Measurements from ENCODE around the gene PRELID2. TPM values are rescaled to one million over a fixed set of nuclear protein-coding genes. Genes with fewer than 3 reads are reported as not detected.

The PRELID2 gene
- polyA plus RNA-seq, 1 of the 3 experiments (the other 2 are of a cell fraction), result 5.3 TPM

- peaks cover 0 to 7% of the 10 kb centered on the region in 2 experiments for H3K36me3 ChIP-seq (replicated peaks in 1 of 2; ENCODE audit: control insufficient read depth in 1 of 2, insufficient read depth in 2 of 2, low read length in 1 of 2)
- POLR2A ChIA-PET, result no interaction called here
Observed at GRCh38 chr5:145772466-145772865, 62.7 kb downstream of the PRELID2 start.

GRCh38 chr5:145768863-145769262 is 66.3 kb downstream of the PRELID2 start:
- POLR2A ChIA-PET, result no interaction called here
- Histone ChIP-seq H3F3A (replicated peaks; ENCODE audit: insufficient read depth) (peaks cover 5% of the 10 kb centered on the region), H3K27me3 (ENCODE audit: insufficient read depth) (no peaks in the 10 kb centered on the region), H3K4me2 (no peak overlapping the region), H3K9ac (no peak overlapping the region), H3K36me3 (replicated peaks in 1 of 2; ENCODE audit: control insufficient read depth in 1 of 2, insufficient read depth in 2 of 2, low read length in 1 of 2) (peaks cover 0 to 7% of the 10 kb centered on the region in 2 experiments), H3K27ac (ENCODE audit: low read depth in 2 of 2, low read length in 1 of 2) (no peak overlapping the region), H3K4me3 (ENCODE audit: low read depth in 2 of 2, low read length in 1 of 2) (no peak overlapping the region), H3K9me2 (no peaks in the 10 kb centered on the region), H3K79me2 (ENCODE audit: insufficient read depth) (no peaks in the 10 kb centered on the region), H4K20me1 (ENCODE audit: insufficient read depth) (no peaks in the 10 kb centered on the region), H2AFZ (ENCODE audit: low read depth) (no peak overlapping the region), H3K4me1 (ENCODE audit: control insufficient read depth in 1 of 2, insufficient read depth in 2 of 2, low read depth in 1 of 2, low read length in 1 of 2) (no peaks in the 10 kb centered on the region; a peak in 2 of 4 replicates), H3K9me3 (no peaks in the 10 kb centered on the region)
- CTCF ChIA-PET, result no interaction called here
- peak; percentile 71 for TF ChIP-seq GATA2 (CRISPR knock-in tag; IDR thresholded peaks at IDR 0.05)
- no peak for TF ChIP-seq USF1 (IDR thresholded peaks at IDR 0.05; ENCODE audit: borderline replicate concordance, low read depth)
- 66% methylated on average over 3 of the region's 3 CpGs for WGBS (ENCODE audit: low lambda C conversion rate)
- no peak for DNase-seq

More at GRCh38 chr5:145772466-145772865, 62.7 kb downstream of the PRELID2 start:
- H4K20me1 ChIP-seq (ENCODE audit: insufficient read depth), result no peaks in the 10 kb centered on the region
- no peak overlapping the region for H3K4me3 ChIP-seq (ENCODE audit: low read depth in 2 of 2, low read length in 1 of 2)
- no peak overlapping the region for H3K9ac ChIP-seq
- TF ChIP-seq JUND (IDR thresholded peaks at IDR 0.05) (no peak), USF1 (IDR thresholded peaks at IDR 0.05; ENCODE audit: borderline replicate concordance, low read depth) (no peak), EZH2phosphoT487 (IDR thresholded peaks at IDR 0.05; ENCODE audit: borderline replicate concordance, low read depth) (no peak), SMC3 (IDR thresholded peaks at IDR 0.05; ENCODE audit: low read depth, low read length) (no peak), TAF1 (IDR thresholded peaks at IDR 0.05; ENCODE audit: borderline replicate concordance, low read depth, low read length) (no peak)
- no peak overlapping the region for H3K4me2 ChIP-seq
- H3K9me3 ChIP-seq, result no peaks in the 10 kb centered on the region
- peaks cover 25% of the 10 kb centered on the region for H3F3A ChIP-seq (replicated peaks; ENCODE audit: insufficient read depth)
- H3K27me3 ChIP-seq (ENCODE audit: insufficient read depth), result no peaks in the 10 kb centered on the region
- no peak for DNase-seq
- no peak overlapping the region for H2AFZ ChIP-seq (ENCODE audit: low read depth)
- peaks cover 0 to 18% of the 10 kb centered on the region in 2 experiments for H3K4me1 ChIP-seq (ENCODE audit: control insufficient read depth in 1 of 2, insufficient read depth in 2 of 2, low read depth in 1 of 2, low read length in 1 of 2)
- no peaks in the 10 kb centered on the region for H3K9me2 ChIP-seq
- CTCF ChIA-PET, result no interaction called here
- H3K27ac ChIP-seq (ENCODE audit: low read depth in 2 of 2, low read length in 1 of 2), result no peak overlapping the region
- no peaks in the 10 kb centered on the region for H3K79me2 ChIP-seq (ENCODE audit: insufficient read depth)

GRCh38 chr5:145764325-145764724 is 70.8 kb downstream of the PRELID2 start:
- H3K4me2 ChIP-seq, result no peak overlapping the region
- H3K4me1 ChIP-seq (ENCODE audit: control insufficient read depth in 1 of 2, insufficient read depth in 2 of 2, low read depth in 1 of 2, low read length in 1 of 2), result no peaks in the 10 kb centered on the region; a peak in 1 of 4 replicates
- no peaks in the 10 kb centered on the region for H3F3A ChIP-seq (replicated peaks; ENCODE audit: insufficient read depth)
- no peak overlapping the region for H3K9ac ChIP-seq
- no peak for DNase-seq
- H2AFZ ChIP-seq (ENCODE audit: low read depth), result no peak overlapping the region
- H3K9me3 ChIP-seq, result no peaks in the 10 kb centered on the region
- peaks cover 0 to 3% of the 10 kb centered on the region in 2 experiments for H3K36me3 ChIP-seq (replicated peaks in 1 of 2; ENCODE audit: control insufficient read depth in 1 of 2, insufficient read depth in 2 of 2, low read length in 1 of 2)
- no peak overlapping the region for H3K4me3 ChIP-seq (ENCODE audit: low read depth in 2 of 2, low read length in 1 of 2)
- H4K20me1 ChIP-seq (ENCODE audit: insufficient read depth), result no peaks in the 10 kb centered on the region
- H3K27me3 ChIP-seq (ENCODE audit: insufficient read depth), result no peaks in the 10 kb centered on the region
- ChIA-PET POLR2A (no interaction called here), CTCF (no interaction called here)
- WGBS (ENCODE audit: low lambda C conversion rate), result 100% methylated on average over 1 of the region's 1 CpG
- H3K9me2 ChIP-seq, result no peaks in the 10 kb centered on the region
- H3K79me2 ChIP-seq (ENCODE audit: insufficient read depth), result no peaks in the 10 kb centered on the region
- no peak overlapping the region for H3K27ac ChIP-seq (ENCODE audit: low read depth in 2 of 2, low read length in 1 of 2)
- TF ChIP-seq ZBTB33 (IDR thresholded peaks at IDR 0.05; ENCODE audit: borderline replicate concordance, low read depth) (no peak), RAD21 (IDR thresholded peaks at IDR 0.05; ENCODE audit: low read length) (no peak), USF2 (IDR thresholded peaks at IDR 0.05; ENCODE audit: borderline replicate concordance, low read depth, low read length) (no peak), IRF3 (IDR thresholded peaks at IDR 0.05; ENCODE audit: low read depth, low read length) (no peak), ELF1 (IDR thresholded peaks at IDR 0.05) (no peak), NFIC (IDR thresholded peaks at IDR 0.05; ENCODE audit: borderline replicate concordance) (no peak), RFX5 (IDR thresholded peaks at IDR 0.05; ENCODE audit: low read length) (no peak), TEAD4 (IDR thresholded peaks at IDR 0.05; ENCODE audit: borderline replicate concordance, insufficient read depth) (no peak)

All from SK-N-SH (cell line).